HG03432 (cell line): ENCODE data around the gene KMT5B.

Experiments
- ATAC-seq: cut with Tn5 transposase; IDR thresholded peaks from one replicate; pipeline ENCODE4 v1.9.1; 2021; ENCODE audit warnings: mild to moderate bottlenecking, moderate library complexity; ENCODE audit not compliant: unreplicated experiment

KMT5B gene

DNA sequence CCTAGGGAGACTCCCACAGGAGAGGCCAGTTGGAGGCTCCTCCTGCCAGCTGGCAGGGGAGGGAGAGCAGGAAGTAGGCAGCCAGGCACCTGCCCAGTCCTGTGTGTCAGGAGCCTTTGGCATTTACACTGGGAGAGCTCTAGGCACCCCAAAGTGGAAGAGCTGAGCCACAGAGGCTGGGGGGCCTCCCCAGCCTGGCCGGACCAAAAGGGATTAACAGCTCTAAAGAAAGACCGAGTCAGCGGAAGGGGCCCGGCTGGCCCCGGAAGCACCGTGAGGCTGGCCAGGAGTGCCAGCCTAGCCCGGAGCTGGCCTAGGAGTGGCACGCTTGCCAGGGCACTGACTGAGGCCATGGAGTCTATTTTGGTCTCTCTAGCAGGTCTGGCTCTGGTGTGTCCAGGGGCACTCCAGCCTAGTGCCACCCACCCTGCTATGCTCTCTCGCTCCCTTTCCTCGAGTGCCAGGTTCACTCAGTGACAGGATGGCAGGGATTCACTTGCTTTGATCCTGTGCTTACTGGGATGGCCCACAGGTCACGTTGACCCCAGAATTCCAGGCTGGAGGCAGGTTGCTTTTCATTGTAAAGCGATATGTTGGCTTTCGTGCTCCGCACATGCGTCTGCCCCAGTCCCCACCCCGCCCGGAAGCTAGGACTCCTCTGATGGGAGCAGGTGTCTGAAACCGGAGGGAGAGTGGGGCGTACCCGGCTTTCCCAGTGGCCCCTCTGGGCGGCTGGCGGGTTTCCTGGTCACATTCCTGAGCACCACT is 3.3 kb upstream of the KMT5B start:
- ATAC-seq, result no peak

DNA sequence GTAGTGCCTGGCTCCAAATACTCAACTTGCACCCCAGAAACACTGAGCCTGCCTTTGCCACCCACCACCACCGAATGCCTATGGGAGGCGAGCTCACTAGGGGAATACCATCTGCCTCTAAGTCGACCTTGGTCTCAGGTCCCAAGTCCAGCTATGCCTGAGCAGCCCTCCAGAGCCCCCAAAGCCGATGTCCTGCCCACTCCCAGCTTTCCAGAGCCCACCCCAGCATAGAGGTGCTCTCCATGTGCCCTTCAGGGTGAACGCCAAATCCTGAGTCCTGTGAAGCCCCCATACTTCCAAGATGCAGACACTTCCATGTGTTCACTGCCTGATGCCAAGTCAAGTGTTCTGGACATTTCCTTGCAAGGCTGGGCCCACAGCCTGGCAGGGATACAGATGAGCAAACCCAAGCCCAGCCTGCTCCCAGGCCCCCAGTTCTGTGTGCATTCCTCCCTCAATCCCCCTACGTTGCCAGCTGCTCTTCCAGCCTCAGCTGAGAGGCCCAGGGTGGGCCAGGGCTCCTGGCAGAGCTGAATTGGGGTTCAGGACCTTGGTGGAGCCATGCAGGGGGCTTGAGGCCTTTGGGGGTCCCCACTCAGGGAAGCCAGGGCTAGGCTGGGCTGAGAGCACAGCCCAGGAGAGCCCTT is 2.6 kb upstream of the KMT5B start:
- no peak for ATAC-seq

DNA sequence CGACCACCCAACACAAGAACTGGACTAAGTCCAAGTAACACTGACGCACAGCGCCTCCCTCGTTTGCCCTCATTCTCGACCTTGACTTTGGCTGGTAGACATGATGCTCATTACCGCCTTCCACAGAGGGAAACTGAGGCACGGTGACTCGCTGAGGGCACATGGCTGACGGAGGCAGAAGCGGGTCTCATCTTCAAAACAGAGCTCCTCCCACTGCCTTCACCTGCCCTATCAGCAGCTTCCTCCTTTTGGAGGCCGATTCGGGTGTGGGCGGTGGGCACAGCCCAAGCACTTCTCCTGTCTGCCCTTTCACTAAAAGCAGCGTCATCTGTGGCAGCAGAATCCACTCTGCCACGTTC is 2.0 kb upstream of the KMT5B start:
- ATAC-seq, result no peak

DNA sequence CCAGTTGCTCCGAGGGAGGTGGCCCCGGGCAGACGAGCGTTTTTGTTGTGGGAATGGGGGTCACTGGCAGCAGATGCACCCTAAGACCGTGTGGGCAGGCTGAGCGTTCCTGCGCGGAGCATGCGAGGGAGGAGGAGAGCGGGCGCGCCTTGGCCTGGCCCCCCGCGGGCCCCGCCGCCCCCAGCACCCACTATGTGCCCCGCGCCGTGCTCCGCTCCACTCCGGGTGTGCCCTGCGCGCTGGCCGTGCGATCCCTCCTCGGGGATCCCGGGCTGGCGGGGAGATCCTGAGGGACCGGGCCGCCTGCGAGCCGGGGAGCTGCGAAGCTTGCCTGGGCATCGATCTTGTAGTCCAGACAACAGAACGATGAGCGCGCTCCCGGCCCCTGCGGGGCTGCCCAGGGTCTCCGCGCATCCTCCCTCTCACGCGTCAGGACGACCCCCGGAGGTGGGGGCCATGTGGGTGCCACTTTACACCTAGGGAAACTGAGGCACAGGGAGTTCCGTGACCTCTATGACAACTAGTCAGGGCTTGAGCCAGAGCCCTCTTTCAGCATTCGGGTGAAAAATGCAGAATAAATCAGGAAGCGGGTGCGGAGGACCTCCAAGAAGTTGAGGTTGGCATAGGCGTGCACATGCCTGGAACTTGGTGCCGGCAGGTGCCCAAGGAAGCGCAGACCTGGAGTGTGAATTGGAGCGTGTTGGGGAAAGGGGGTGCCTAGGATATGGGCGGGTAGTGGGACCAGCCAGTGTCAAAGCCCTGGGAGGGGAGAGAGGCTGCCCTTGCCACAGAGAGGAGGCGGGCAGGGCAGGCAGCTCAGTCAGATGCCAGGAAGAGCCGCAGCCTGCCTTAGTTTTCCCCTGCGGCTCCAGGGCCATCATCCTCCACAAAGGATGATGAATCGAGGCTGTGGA is 1.3 kb upstream of the KMT5B start:
- peak; percentile 1 for ATAC-seq

DNA sequence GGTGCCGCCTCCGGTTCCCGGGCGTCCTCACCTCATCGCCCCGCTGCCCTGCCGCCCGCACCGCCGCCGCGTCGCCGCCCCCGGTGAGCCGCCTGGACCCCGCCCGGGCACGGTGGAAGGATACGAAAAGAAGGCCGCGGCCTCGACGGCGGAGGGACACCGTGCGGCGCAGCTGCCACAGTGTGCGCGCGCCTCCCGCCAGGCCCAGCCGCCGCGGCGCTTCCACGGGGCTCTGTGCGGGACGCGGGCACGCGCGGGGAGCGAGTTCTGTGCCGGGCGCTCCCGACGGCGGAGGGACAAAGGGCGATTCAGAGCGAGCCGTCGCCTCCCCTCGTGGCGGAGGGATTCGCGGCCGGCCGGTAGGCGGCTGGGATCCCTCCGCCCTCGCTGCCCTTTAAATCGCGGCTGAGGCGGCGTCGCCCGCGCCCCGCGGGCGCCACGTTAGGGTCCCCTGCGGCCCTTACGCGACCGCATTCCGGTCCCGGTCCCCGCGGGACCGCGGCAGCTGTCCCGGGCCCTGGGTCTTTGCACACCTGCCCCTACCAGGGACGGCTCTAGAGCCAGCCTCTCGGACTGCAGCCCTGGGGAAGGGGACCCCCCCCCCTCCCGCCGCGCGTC is 568 bp upstream of the KMT5B start:
- peak; percentile 59 for ATAC-seq

DNA sequence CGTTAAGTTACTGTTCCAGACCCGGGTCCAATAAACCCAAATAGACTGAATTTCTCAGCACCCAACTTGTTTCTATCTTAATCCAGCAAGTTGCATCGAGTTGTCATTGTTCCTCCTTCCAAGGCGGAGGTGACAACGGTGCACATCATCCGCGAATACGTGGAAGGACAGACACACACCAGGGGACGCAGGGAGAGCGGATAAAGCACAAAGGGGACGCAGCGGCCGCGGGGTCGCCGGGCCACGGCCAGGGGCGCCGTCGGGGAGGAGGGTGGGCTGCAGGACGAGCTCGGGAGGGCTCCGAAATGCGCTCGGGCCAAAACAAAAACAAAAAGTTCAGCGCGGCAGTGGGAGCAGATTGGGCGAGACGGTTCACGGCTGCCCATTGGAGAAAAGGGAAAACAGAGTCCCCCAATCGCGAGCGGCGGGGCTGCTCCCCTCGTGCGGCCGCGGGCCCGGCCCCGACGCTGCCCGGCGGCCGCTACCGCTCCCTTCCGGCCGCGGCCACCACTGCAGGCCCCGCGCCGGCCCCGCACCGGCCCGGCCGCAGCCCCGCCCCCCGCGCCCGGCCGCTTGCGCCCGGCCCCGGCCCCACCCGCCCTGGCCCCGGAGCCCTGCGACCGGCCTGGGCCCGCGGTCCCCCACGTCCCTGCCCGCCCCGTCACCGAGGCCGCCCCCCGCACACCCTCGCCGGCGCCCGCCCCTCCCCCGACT is 518 bp downstream of the KMT5B start:
- peak; percentile 59 for ATAC-seq

DNA sequence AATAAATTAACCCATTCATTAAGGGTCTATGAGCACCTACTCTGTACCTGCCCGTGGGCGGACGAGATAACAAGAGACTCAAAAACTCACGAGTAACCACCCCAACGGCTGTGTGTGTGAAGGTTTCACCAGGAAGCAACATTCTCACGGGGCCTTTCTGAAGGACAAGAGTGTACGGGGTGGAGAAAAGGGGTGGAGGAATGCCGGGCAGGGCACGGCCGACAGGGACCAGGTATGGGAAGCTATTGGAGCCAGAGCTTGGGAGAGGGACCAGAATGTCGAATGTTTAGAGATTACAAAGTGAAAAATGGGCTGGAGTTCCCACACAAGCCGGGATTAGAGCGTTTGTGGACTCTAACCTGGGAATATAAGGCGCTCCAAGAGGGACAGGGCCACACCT is 1.6 kb downstream of the KMT5B start:
- ATAC-seq, result no peak

DNA sequence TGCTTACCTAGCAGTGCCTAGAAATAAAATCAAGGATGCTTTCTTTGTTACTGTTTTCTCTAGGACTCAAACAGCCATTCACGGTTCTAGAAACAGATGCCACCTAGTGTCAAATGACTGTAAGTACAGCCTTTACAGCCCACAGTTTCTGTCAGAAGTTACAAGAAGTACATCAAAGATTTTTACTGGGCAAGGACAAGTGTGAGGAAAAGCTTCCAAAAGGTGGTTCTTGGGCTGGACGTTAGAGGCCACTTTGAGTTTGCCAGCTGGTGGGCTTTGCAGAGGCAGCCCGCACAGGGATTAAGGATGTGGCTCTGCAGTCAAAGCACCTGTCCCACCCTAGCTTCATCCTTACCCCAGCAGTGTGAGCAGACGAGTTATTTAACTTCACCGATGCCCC is 6.9 kb downstream of the KMT5B start:
- ATAC-seq, result no peak

DNA sequence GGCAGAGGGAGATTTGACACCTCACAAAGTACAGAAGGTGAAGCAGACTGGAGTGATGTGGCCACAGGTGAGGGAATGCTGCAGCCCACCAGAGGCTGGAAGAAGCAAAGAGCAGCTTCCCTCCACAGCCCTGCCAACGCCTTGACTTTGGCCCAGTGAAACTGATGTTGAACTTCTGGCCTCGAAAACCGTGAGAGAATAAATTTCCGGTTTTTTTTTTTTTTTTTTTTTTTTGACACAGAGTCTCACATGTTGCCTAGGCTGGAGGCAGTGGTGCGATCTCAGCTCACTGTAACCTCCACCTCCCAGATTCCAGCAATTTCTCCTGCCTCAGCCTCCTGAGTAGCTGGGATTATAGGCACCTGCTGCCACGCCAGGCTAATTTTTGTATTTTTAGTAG is 8.7 kb downstream of the KMT5B start:
- no peak for ATAC-seq

DNA sequence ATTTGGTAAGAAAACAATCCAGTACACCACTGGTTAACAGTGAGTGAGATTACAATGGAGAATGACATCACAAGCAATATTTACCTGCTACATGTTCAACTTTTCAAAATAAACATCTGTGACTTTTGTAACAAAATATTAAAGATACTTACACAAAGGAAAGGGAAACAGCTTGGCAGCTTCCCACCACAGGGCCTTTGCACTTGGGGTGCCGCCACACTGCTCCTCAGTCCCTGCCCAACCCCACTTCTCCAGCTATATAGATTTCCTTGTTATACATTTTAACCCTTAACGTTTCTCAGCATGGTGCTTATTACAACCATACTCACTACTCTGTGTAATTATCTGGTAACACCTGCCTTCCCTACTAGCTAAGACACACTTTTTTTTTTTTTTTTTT is 10.9 kb downstream of the KMT5B start:
- no peak for ATAC-seq

DNA sequence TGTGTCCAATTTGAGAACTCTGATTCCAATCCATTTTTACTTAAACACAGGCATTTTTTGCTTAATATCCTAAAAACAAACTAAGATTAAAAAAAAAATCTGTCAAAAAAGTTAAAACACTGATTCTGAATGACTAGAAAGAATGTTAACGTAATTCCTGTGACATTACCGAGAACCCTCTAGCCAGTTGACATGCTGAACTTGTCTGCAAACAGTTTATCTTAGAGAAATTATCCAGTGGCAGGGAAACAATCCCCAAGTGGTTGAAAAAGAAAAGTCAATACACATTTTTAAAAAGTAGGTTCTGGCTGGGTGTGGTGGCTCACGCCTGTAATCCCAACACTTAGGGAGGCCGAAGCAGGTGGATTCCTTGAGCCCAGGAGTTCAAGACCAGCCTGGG is 11.6 kb downstream of the KMT5B start:
- ATAC-seq, result no peak

DNA sequence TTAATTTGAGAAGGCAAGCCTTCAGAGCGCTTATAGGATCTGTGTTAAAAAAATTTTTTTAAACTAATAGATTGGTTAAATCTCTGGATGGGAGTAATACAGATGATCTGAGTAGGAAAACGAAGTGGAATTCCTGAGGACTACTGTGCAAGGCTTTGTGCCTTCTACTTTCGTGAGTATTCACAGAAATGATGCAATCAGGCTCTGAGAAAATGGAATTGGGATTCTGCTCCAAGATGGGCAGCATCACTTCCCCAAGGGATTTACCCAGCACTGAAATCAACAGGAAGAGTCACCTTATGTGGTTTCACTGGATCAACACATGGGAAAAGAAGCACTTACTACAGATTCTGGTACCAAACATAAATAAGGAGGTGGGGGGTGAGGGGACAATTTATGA is 12.5 kb downstream of the KMT5B start:
- ATAC-seq, result no peak

DNA sequence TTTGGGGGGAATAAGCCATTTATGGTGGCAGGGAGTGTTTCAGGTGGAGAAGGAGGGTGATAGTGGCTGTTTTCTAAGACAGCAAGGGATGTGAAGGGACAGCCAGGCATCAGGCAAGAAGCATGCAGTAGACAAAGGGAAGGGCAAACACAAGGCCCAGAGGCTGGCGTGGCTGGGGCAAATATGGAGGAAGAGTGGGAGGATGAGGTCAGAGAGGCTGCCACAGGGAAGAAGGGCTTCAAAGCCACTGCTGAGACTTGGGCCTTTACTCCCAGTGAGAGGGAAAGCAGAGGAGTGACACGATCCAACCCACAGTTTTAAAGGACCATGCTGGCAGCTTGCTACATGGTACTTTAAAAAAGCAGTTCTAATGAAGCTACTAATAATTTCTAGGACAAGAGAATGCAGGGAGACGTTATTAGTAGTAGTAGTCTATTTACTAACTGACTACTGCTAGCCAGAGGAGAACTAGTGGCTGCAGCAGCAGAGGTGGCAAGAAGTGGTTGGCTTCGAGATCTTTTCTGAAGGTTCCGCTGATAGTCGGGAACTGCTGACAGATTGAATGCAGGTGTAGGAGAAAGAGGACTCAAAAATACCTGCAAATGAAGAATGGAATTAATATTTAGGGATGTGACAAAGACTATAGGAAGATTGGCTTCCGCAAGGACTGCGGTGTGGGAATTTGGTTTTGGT is 13.7 kb downstream of the KMT5B start:
- ATAC-seq, result no peak

DNA sequence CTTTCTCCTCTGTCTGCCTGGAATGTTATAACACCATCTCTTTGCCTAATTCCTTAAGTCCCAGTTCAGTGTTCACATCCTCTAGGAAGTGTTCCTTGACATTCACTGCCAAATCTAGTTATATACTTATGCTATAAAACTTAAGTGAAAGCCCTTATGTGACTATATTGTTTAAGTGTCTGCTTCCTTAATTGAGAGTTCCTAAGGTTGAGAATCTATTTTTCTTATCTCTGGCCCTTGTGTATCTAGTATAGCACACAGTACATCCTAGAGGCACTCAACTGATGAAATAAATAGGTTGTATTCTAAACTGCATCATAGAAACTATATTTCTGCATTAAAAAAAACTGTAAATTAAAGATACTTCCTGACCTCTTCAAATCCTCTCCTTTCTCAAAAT is 16.9 kb downstream of the KMT5B start:
- ATAC-seq, result no peak

DNA sequence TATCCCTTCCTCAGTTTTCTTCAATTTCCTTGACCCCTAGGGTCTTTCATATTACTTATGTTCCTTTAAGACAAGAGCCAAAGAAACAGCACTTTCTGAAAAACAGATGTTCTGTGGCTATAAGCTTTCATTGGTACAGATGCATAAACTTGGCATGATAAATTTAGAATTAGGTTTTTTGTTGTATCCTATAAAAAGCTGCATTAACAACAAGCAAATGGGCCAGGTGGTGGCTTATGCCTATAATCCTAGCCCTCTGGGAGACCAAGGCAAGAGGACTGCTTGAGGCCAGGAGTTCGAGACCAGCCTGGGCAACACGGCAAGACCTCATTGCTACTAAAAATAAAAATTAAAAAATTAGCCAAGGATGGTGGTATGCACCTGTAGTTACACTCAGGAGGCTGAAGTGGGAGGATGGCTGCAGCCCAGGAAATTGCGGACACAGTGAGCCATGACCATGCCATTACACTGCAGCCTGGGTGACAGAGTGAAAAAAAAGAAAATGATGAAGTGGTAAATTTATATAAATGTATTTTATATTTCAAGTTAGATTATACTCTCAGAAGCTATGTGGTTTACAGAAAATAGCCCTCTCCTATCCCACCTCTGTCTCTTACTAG is 18.3 kb downstream of the KMT5B start:
- ATAC-seq, result no peak

DNA sequence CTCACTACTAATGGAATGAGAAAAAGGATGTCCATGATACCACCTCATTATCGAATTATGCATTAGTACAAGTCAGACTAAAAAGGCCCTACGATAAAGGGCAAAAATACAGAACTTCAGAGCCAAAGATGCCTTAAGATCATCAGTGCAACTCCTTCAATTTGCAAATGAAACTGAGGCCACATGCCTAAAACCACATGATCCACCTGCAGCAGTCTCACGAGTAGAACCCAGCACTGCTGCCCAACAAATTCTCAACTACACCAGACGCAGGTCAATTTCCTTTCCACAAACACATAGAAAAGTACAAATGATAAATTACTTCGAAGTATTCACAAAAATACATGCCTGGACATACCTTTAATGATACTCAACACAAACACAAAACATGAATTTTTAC is 20.1 kb downstream of the KMT5B start:
- ATAC-seq, result no peak

DNA sequence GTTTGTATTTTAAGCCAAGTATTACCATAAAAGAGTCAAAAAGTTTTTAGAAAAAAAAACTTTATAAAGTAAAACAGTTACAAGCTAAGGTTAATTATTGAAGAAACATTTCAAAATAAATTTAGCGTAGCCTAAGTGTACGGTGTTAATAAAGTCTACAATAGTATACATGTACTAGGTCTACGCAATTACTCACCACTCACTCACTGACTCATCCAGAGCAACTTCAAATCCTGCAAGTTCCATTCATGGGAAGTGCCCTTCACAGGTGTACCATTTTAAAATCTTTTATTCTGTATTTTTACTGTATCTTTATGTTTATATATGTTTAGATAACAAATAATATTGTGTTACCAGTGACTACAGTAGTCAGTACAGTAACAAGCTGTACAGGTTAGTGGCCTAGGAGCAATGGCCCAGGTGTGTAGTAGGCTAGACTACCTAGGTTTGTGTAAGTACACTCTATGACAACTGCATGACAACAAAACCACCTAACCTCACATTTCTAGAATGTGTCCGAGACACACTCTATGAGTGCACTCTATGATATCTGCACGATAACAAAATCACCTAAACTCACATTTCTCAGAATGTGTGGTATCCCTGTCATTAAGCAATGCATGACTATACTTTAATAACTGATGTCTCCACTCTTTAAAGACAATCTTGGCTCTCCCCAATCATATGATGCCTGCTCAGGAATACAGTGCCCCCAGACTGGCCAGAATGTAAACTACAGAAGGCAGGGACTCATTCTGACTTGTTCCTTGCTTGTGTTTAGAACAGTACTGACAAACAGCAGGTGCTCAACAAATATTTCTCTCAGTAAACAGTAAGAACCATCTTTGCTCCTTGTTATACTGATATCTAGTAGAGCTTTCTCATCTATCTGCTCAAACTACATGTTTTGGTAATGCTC is 21.2 kb downstream of the KMT5B start:
- ATAC-seq, result no peak

DNA sequence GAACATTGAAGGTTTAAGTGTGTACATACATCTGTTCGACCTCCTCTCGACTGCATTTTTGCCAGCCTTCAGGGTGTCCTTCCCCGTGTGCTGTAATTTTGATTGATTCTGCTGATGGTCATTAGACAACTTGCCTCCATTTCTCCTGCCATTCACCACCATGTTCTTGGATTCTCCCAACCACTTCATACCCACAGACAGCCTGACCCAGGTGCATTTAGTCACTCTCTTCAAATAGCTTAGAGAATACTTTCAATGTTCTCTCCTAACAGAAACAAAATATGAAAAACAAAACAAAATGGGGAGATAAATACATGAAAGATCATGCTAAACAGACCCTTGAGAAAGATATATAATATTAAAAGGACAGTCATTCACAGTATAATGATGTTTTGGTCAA is 23.2 kb downstream of the KMT5B start:
- no peak for ATAC-seq

DNA sequence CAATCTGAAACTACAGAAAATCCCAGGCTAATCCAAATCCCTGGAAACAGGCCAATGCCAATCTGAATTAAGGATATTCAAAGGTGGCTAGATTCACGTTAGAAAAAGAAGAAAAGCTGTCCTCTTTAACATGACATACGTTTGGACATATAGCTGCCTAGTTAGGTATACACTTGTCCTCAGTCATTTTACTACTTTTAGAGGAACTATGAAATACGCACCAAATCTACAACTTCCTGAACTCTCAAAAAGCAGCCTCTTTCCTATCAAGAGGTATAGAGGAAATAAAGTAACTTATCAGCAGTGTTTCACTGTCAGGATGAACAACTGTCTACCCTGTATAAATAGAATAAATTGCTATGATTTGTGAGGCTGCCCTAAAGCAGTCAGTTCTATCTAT is 24.0 kb downstream of the KMT5B start:
- ATAC-seq, result no peak
